Keratinocyte (primary cell): ENCODE results near the gene SH3PXD2A. TPM values are rescaled to one million over a fixed set of nuclear protein-coding genes. Genes with fewer than 3 reads are reported as not detected.

Source experiments
- DNase-seq: peaks from one replicate; pipeline ENCODE4 v3.0.0-alpha.2; 2011; ENCODE audit warnings: low read depth, missing footprints, low spot score
- FAIRE-seq: peaks from 2 replicates; lab custom pipeline; 2011; peaks lifted over from hg19 to GRCh38; lab: Jason Lieb, UNC
- H2AFZ ChIP-seq: 2 replicates; pipeline ENCODE4 v1.6.0; 2012; ENCODE audit warnings: low read length, control low read depth, inconsistent platforms; ENCODE audit not compliant: control insufficient read depth
- H3K27ac ChIP-seq: 2 replicates; pipeline ENCODE4 v1.5.1; 2011; ENCODE audit warnings: low read length; ENCODE audit not compliant: control insufficient read depth, insufficient read depth
- H3K27me3 ChIP-seq: 3 replicates; pipeline ENCODE4 v1.6.0; 2011; ENCODE audit warnings: low read length; ENCODE audit not compliant: control insufficient read depth, insufficient read depth; ENCODE audit errors: extremely low read depth
- H3K36me3 ChIP-seq, 2 experiments: 2 replicates in 1 of 2; 3 replicates in 1 of 2; pipeline ENCODE4 v1.5.1; 2011; ENCODE audit warnings: low read length in 2 of 2, mild to moderate bottlenecking in 1 of 2; ENCODE audit not compliant: control insufficient read depth in 2 of 2, insufficient read depth in 2 of 2; ENCODE audit errors: extremely low read depth in 1 of 2
- H3K4me1 ChIP-seq: 3 replicates; pipeline ENCODE4 v1.5.1; 2011; ENCODE audit warnings: low read length; ENCODE audit not compliant: control insufficient read depth, insufficient read depth; ENCODE audit errors: extremely low read depth
- H3K4me2 ChIP-seq: 3 replicates; pipeline ENCODE4 v1.6.0; 2011; ENCODE audit warnings: low read depth, low read length; ENCODE audit not compliant: control insufficient read depth, insufficient read depth; ENCODE audit errors: extremely low read depth
- H3K4me3 ChIP-seq, 3 experiments: fragments of 200-600 bp in 1 of 3; sonication (generic) in 1 of 3; 2 replicates in 2 of 3; 3 replicates in 1 of 3; pipeline ENCODE4 v1.5.1; 2011 to 2016; ENCODE audit warnings: low read length in 3 of 3, mild to moderate bottlenecking in 3 of 3, control low read depth in 2 of 3, inconsistent platforms in 1 of 3, low read depth in 1 of 3, mixed read lengths in 1 of 3, mixed run types in 1 of 3, moderate library complexity in 1 of 3; ENCODE audit not compliant: control insufficient read depth in 2 of 3, insufficient read depth in 2 of 3; ENCODE audit errors: extremely low read depth in 1 of 3
- H3K79me2 ChIP-seq: 2 replicates; pipeline ENCODE4 v1.6.0; 2012; ENCODE audit warnings: low read length; ENCODE audit not compliant: control insufficient read depth, insufficient read depth
- H3K9ac ChIP-seq: 3 replicates; pipeline ENCODE4 v1.6.0; 2011; ENCODE audit warnings: low read length; ENCODE audit not compliant: control insufficient read depth, insufficient read depth; ENCODE audit errors: extremely low read depth
- H3K9me1 ChIP-seq: 3 replicates; pipeline ENCODE4 v1.6.0; 2011; ENCODE audit warnings: low read length; ENCODE audit not compliant: control insufficient read depth, insufficient read depth; ENCODE audit errors: extremely low read depth
- H3K9me3 ChIP-seq: 2 replicates; pipeline ENCODE4 v1.5.1; 2012; ENCODE audit warnings: low read depth, low read length; ENCODE audit not compliant: control insufficient read depth
- H4K20me1 ChIP-seq: 3 replicates; pipeline ENCODE4 v1.6.0; 2011; ENCODE audit warnings: low read length; ENCODE audit not compliant: control insufficient read depth, insufficient read depth; ENCODE audit errors: extremely low read depth
- CTCF ChIP-seq, 3 experiments: IDR thresholded peaks in 1 of 3; conservative IDR thresholded peaks in 1 of 3; optimal IDR thresholded peaks in 1 of 3; 2 replicates in 2 of 3; 3 replicates in 1 of 3; pipeline versions ENCODE3 to v1.5.1; 2011; ENCODE audit warnings: low read length in 3 of 3, mild to moderate bottlenecking in 3 of 3, moderate library complexity in 2 of 3, control low read depth in 1 of 3, inconsistent platforms in 1 of 3; ENCODE audit not compliant: insufficient read depth in 2 of 3; ENCODE audit errors: extremely low read depth in 1 of 3
- EZH2 ChIP-seq: IDR thresholded peaks from one replicate; pipeline ENCODE4 v1.6.1; 2012; ENCODE audit warnings: inconsistent platforms, mild to moderate bottlenecking, low read length, moderate library complexity
- dilution Hi-C: fragments of 300-500 bp; cut with MboI; formaldehyde crosslinking; loops from one replicate; pipeline ENCODE4 v1.7.0; 2020; ENCODE audit warnings: low sequenced_read_pairs; ENCODE audit not compliant: extremely low pct_ligation_motif_present
- polyA plus RNA-seq, 5 experiments: library from polyadenylated mRNA; depleted of rRNA in 3 of 5; stranded (reverse) in 3 of 5; stranded (forward) in 1 of 5; unstranded in 1 of 5; fragments of >200 nt; gene quantifications; 1 replicate in 1 of 5; 2 replicates in 3 of 5; 3 replicates in 1 of 5; pipeline versions ENCODE4 v1.2.1 to v1.2.3, GENCODE V29; 2011 to 2012; ENCODE audit warnings: missing spikeins in 2 of 5, low read depth in 1 of 5, low replicate concordance in 1 of 5

Gene SH3PXD2A
- polyA plus RNA-seq, 1 donor (not counting 4 experiments of a cell fraction or from before 2014, with no cell fraction given) = 33.9 TPM

DNA sequence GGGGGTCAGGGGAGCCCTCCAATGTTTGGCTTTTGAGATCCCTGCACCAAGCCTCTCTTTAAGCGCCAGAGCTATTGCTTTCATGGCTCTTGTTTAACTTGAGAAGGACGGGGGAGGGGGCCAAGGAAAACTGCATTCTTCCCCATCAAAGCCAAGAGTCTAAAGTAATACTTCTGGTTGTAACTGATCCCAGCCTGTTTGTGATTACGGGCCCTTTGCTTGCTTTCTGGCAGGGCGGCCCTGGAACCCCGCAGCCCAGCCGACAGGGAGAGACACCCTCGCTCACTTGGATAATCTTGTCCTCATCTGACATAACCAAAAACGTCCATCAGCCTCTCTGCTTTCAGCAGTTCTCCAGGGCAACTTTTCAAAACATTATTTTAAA lies 207.1 kb downstream of the SH3PXD2A start:
- no peak overlapping the region for H3K4me3 ChIP-seq
- dilution Hi-C loops = no loop called here
- FAIRE-seq (no peak), DNase-seq (no peak)
- peaks cover 13% of the 10 kb centered on the region for H3K4me1 ChIP-seq
- H3K27me3 ChIP-seq = no peaks in the 10 kb centered on the region
- no peak overlapping the region for H3K9ac ChIP-seq
- no peak overlapping the region for H3K4me2 ChIP-seq
- H3K9me1 ChIP-seq = peaks cover 12% of the 10 kb centered on the region
- H3K9me3 ChIP-seq = no peaks in the 10 kb centered on the region
- peaks cover 52 to 54% of the 10 kb centered on the region in 2 experiments for H3K36me3 ChIP-seq
- H3K27ac ChIP-seq = no peak overlapping the region
- peaks cover 47% of the 10 kb centered on the region for H4K20me1 ChIP-seq
- TF ChIP-seq EZH2 = no peak
- H3K79me2 ChIP-seq = peaks cover 74% of the 10 kb centered on the region
- no peak overlapping the region for H2AFZ ChIP-seq

- no peak for TF ChIP-seq EZH2
- TF ChIP-seq CTCF (optimal IDR thresholded peaks at IDR 0.05 in 1 of 3, IDR thresholded peaks at IDR 0.05 in 1 of 3, conservative IDR thresholded peaks at IDR 0.05 in 1 of 3; ENCODE audit: extremely low read depth in 1 of 3, insufficient read depth in 2 of 3, low read length in 3 of 3) = no peak
- peaks cover 77% of the 10 kb centered on the region for H3K79me2 ChIP-seq
- no peak overlapping the region for H3K9ac ChIP-seq
- no peak overlapping the region for H2AFZ ChIP-seq
- DNase-seq = no peak
- H3K9me1 ChIP-seq = peaks cover 12% of the 10 kb centered on the region
- no peaks in the 10 kb centered on the region for H3K9me3 ChIP-seq
- H3K4me1 ChIP-seq = peaks cover 13% of the 10 kb centered on the region
- H4K20me1 ChIP-seq = peaks cover 38% of the 10 kb centered on the region
- H3K36me3 ChIP-seq = peaks cover 51 to 59% of the 10 kb centered on the region in 2 experiments
- H3K27ac ChIP-seq = no peak overlapping the region
- H3K27me3 ChIP-seq = no peaks in the 10 kb centered on the region
- FAIRE-seq = no peak
- no peak overlapping the region for H3K4me2 ChIP-seq
- dilution Hi-C loops = no loop called here
- no peak overlapping the region for H3K4me3 ChIP-seq
These were observed 209.1 kb downstream of the SH3PXD2A start for GRCh38 chr10:103646304-103646703.
